ENCODE measurements around the gene SCARB1. TPM values are rescaled to one million over a fixed set of nuclear protein-coding genes. Genes with fewer than 3 reads are reported as not detected.

Gene SCARB1
- total and polyA plus RNA-seq, 2 experiments from 2014 or later, result 31.0 to 62.5 TPM

DNA sequence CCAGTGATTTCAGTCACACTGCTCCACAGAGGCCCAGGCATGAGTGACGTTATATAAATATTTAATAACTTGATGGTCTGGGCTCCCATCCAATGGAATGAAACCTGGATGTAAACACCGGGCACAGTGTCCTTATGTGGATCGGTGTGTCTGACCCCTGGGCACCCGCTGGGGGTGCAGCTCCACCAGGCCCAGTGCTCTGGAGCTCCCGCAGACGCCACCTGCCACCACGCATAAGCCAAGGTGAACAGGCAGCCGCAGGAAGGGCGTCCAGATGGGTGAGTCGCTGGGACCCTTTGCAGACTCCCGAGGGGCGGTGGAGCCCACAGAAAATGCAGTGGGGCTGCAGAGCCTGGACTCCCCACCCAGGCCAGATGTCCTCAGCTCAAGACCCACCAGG lies 121.6 kb downstream of the SCARB1 start:
- H3K4me1 Mint-ChIP-seq, result peaks cover 30% of the 10 kb centered on the region

DNA sequence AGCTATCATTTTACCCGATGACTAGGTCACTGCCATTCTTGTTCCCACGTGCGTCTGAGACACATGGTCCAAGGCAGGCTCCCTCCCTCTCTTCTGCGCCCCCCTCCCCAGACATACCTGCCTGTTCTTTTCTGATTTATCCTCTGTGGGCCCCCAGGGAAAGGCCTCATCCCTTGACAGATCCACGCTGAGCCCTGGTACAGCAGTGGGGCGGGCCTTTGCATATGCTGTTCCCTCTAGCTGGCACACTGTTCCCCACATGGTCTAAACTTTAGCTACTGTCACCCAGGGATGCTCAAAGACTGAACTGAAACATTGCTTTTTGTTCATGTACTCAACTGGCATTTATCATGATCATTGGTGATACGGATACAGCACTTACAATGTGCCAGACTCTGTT lies 122.5 kb downstream of the SCARB1 start:
- Histone ChIP-seq H3F3A (replicated peaks; ENCODE audit: low read depth) (0 out of 2 replicates have a peak, but pooled peaks cover 14% of the 10 kb centered on the region), H3K4me1 (ENCODE audit: insufficient read depth) (peaks cover 11% of the 10 kb centered on the region; the same call in 1 of the 2 replicates), H3K79me2 (replicated peaks; ENCODE audit: insufficient read depth) (no peaks in the 10 kb centered on the region), H3K27me3 (ENCODE audit: insufficient read depth) (no peaks in the 10 kb centered on the region), H2AFZ (no peak overlapping the region), H3K27ac (ENCODE audit: low read depth) (no peak overlapping the region), H3K9me2 (ENCODE audit: insufficient read depth) (no peaks in the 10 kb centered on the region), H3K4me2 (no peak overlapping the region), H3K4me3 (no peak overlapping the region), H3K36me3 (ENCODE audit: insufficient read depth) (no peaks in the 10 kb centered on the region), H4K20me1 (replicated peaks; ENCODE audit: insufficient read depth) (no peaks in the 10 kb centered on the region)
- H3K27me3 Mint-ChIP-seq (ENCODE audit: insufficient read depth, low read depth, poor library complexity), result peaks cover 12% of the 10 kb centered on the region
- H3K4me3 Mint-ChIP-seq, result no peak overlapping the region
- peaks cover 27% of the 10 kb centered on the region for H3K4me1 Mint-ChIP-seq
- H3K27ac Mint-ChIP-seq, result no peak overlapping the region
- TF ChIP-seq EZH2phosphoT487 (IDR thresholded peaks at IDR 0.05; ENCODE audit: unreplicated experiment) (no peak), CREB1 (CRISPR knock-in tag; IDR thresholded peaks at IDR 0.05; ENCODE audit: low read depth) (no peak), ZNF331 (CRISPR knock-in tag; IDR thresholded peaks at IDR 0.05; ENCODE audit: low read depth) (no peak), POLR2AphosphoS5 (IDR thresholded peaks at IDR 0.05; ENCODE audit: low read depth) (no peak)
- TF ChIP-seq, protein P1, sequence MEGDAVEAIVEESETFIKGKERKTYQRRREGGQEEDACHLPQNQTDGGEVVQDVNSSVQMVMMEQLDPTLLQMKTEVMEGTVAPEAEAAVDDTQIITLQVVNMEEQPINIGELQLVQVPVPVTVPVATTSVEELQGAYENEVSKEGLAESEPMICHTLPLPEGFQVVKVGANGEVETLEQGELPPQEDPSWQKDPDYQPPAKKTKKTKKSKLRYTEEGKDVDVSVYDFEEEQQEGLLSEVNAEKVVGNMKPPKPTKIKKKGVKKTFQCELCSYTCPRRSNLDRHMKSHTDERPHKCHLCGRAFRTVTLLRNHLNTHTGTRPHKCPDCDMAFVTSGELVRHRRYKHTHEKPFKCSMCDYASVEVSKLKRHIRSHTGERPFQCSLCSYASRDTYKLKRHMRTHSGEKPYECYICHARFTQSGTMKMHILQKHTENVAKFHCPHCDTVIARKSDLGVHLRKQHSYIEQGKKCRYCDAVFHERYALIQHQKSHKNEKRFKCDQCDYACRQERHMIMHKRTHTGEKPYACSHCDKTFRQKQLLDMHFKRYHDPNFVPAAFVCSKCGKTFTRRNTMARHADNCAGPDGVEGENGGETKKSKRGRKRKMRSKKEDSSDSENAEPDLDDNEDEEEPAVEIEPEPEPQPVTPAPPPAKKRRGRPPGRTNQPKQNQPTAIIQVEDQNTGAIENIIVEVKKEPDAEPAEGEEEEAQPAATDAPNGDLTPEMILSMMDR (conservative IDR thresholded peaks at IDR 0.05; ENCODE audit: low read depth in 2 of 2), result 0 out of 4 replicates have a peak, but pooled peaks of 1 of the 2 experiments have one; percentile 3
- TF ChIP-seq, protein P2, sequence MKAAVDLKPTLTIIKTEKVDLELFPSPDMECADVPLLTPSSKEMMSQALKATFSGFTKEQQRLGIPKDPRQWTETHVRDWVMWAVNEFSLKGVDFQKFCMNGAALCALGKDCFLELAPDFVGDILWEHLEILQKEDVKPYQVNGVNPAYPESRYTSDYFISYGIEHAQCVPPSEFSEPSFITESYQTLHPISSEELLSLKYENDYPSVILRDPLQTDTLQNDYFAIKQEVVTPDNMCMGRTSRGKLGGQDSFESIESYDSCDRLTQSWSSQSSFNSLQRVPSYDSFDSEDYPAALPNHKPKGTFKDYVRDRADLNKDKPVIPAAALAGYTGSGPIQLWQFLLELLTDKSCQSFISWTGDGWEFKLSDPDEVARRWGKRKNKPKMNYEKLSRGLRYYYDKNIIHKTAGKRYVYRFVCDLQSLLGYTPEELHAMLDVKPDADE (IDR thresholded peaks at IDR 0.05), result no peak
- ATAC-seq (no peak), DNase-seq (ENCODE audit: low spot score) (no peak)
- H3K36me3 Mint-ChIP-seq (ENCODE audit: low read depth), result no peaks in the 10 kb centered on the region
- no peaks in the 10 kb centered on the region for H3K9me3 Mint-ChIP-seq

More for the DNA sequence above, 121.6 kb downstream of the SCARB1 start:
- Histone ChIP-seq H3K36me3 (ENCODE audit: insufficient read depth) (no peaks in the 10 kb centered on the region), H3K27me3 (ENCODE audit: insufficient read depth) (no peaks in the 10 kb centered on the region), H3K27ac (ENCODE audit: low read depth) (no peak overlapping the region), H3K9me2 (ENCODE audit: insufficient read depth) (no peaks in the 10 kb centered on the region), H3K4me3 (no peak overlapping the region), H3F3A (replicated peaks; ENCODE audit: low read depth) (0 out of 2 replicates have a peak, but pooled peaks cover 14% of the 10 kb centered on the region), H3K4me1 (ENCODE audit: insufficient read depth) (peaks cover 11% of the 10 kb centered on the region; the same call in 1 of the 2 replicates), H4K20me1 (replicated peaks; ENCODE audit: insufficient read depth) (no peaks in the 10 kb centered on the region), H3K4me2 (no peak overlapping the region), H3K79me2 (replicated peaks; ENCODE audit: insufficient read depth) (no peaks in the 10 kb centered on the region), H2AFZ (no peak overlapping the region)
- no peak for TF ChIP-seq ZNF114 (CRISPR knock-in tag; IDR thresholded peaks at IDR 0.05)
- TF ChIP-seq CREB1 (CRISPR knock-in tag; IDR thresholded peaks at IDR 0.05; ENCODE audit: low read depth), result no peak
- ATAC-seq (no peak), DNase-seq (ENCODE audit: low spot score) (no peak)
- no peaks in the 10 kb centered on the region for H3K9me3 Mint-ChIP-seq
- no peaks in the 10 kb centered on the region for H3K36me3 Mint-ChIP-seq (ENCODE audit: low read depth)
- H3K4me3 Mint-ChIP-seq, result no peak overlapping the region
- no peak overlapping the region for H3K27ac Mint-ChIP-seq
- H3K27me3 Mint-ChIP-seq (ENCODE audit: insufficient read depth, low read depth, poor library complexity), result peaks cover 14% of the 10 kb centered on the region

Data from GM23338 (cell line).